Activated T-cell treated with anti-CD3 and anti-CD28 coated beads, Interleukin-2, amount 50 U/mL, for 4 hours (primary cell): ENCODE measurements around the gene CDCP1. TPM values are rescaled to one million over a fixed set of nuclear protein-coding genes. Genes with fewer than 3 reads are reported as not detected.

Experiments used
- ATAC-seq, 2 donors: fragments of 200-7000 bp; cut with Tn5 transposase; one replicate each; pipeline ENCODE4 v1.10.0; 2021
- DNase-seq: peaks from one replicate; pipeline ENCODE4 v3.0.0-alpha.2; 2020
- H3K27me3 Mint-ChIP-seq: one replicate; pipeline ENCODE4 v1.8.0; 2021; ENCODE audit warnings: low read depth, mixed read lengths
- H3K36me3 Mint-ChIP-seq: one replicate; pipeline ENCODE4 v1.8.0; 2022; ENCODE audit warnings: mixed read lengths; ENCODE audit not compliant: insufficient read depth
- H3K4me1 Mint-ChIP-seq: one replicate; pipeline ENCODE4 v1.8.0; 2021; ENCODE audit warnings: low read depth, mixed read lengths
- H3K4me3 Mint-ChIP-seq: one replicate; pipeline ENCODE4 v1.8.0; 2021; ENCODE audit warnings: mild to moderate bottlenecking, moderate library complexity, mixed read lengths
- H3K9me3 Mint-ChIP-seq: one replicate; pipeline ENCODE4 v1.8.0; 2021; ENCODE audit warnings: mixed read lengths
- total RNA-seq, 3 donors: library from RNA; stranded (reverse); gene quantifications; one replicate each; pipeline ENCODE4 v1.2.1, GENCODE V29; 2021

Gene CDCP1
- total RNA-seq, 3 donors from 2014 or later, result 0.63 to 2.3 (median 1.0) TPM

- Mint-ChIP-seq H3K4me1 (no peaks in the 10 kb centered on the region), H3K36me3 (no peaks in the 10 kb centered on the region), H3K27me3 (peaks cover 21% of the 10 kb centered on the region), H3K9me3 (no peaks in the 10 kb centered on the region), H3K4me3 (no peak overlapping the region)
- DNase-seq (no peak), ATAC-seq (no peak)
These were observed 8.5 kb downstream of the CDCP1 start for GRCh38 chr3:45137656-45138181.

- H3K4me3 Mint-ChIP-seq, result no peak overlapping the region
- peaks cover 2% of the 10 kb centered on the region for H3K4me1 Mint-ChIP-seq
- no peaks in the 10 kb centered on the region for H3K9me3 Mint-ChIP-seq
- no peak for ATAC-seq
- no peaks in the 10 kb centered on the region for H3K36me3 Mint-ChIP-seq
- H3K27me3 Mint-ChIP-seq, result peaks cover 13% of the 10 kb centered on the region
- no peak for DNase-seq
These were observed 10.2 kb downstream of the CDCP1 start for GRCh38 chr3:45135959-45136358.

- Mint-ChIP-seq H3K27me3 (peaks cover 7% of the 10 kb centered on the region), H3K4me3 (no peak overlapping the region), H3K4me1 (peaks cover 2% of the 10 kb centered on the region), H3K36me3 (no peaks in the 10 kb centered on the region), H3K9me3 (no peaks in the 10 kb centered on the region)
- DNase-seq (no peak), ATAC-seq (no peak)
These were observed 11.2 kb downstream of the CDCP1 start for GRCh38 chr3:45134758-45135521.

GRCh38 chr3:45132568-45133211 lies 13.5 kb downstream of the CDCP1 start:
- Mint-ChIP-seq H3K9me3 (no peaks in the 10 kb centered on the region), H3K4me1 (peaks cover 2% of the 10 kb centered on the region), H3K27me3 (peaks cover 8% of the 10 kb centered on the region), H3K36me3 (no peaks in the 10 kb centered on the region), H3K4me3 (no peak overlapping the region)
- DNase-seq (no peak), ATAC-seq (no peak)

GRCh38 chr3:45131201-45131600 lies 15.0 kb downstream of the CDCP1 start:
- Mint-ChIP-seq H3K4me1 (peaks cover 2% of the 10 kb centered on the region), H3K36me3 (no peaks in the 10 kb centered on the region), H3K9me3 (no peaks in the 10 kb centered on the region), H3K4me3 (no peak overlapping the region), H3K27me3 (peaks cover 9% of the 10 kb centered on the region)
- ATAC-seq, result no peak
- DNase-seq, result no peak

- H3K27me3 Mint-ChIP-seq, result peaks cover 11% of the 10 kb centered on the region
- no peak overlapping the region for H3K4me3 Mint-ChIP-seq
- H3K4me1 Mint-ChIP-seq, result peaks cover 5% of the 10 kb centered on the region
- H3K9me3 Mint-ChIP-seq, result no peaks in the 10 kb centered on the region
- no peaks in the 10 kb centered on the region for H3K36me3 Mint-ChIP-seq
- no peak for ATAC-seq
- DNase-seq, result no peak
These were observed 15.7 kb downstream of the CDCP1 start for GRCh38 chr3:45130476-45130875.

GRCh38 chr3:45128950-45129349 lies 17.2 kb downstream of the CDCP1 start:
- no peak overlapping the region for H3K4me3 Mint-ChIP-seq
- no peak for ATAC-seq
- H3K9me3 Mint-ChIP-seq, result no peaks in the 10 kb centered on the region
- H3K27me3 Mint-ChIP-seq, result peaks cover 15% of the 10 kb centered on the region
- peaks cover 5% of the 10 kb centered on the region for H3K4me1 Mint-ChIP-seq
- no peak for DNase-seq
- no peaks in the 10 kb centered on the region for H3K36me3 Mint-ChIP-seq

- H3K4me1 Mint-ChIP-seq, result peaks cover 5% of the 10 kb centered on the region
- DNase-seq (no peak), ATAC-seq (no peak)
- H3K27me3 Mint-ChIP-seq, result peaks cover 13% of the 10 kb centered on the region
- no peaks in the 10 kb centered on the region for H3K9me3 Mint-ChIP-seq
- no peaks in the 10 kb centered on the region for H3K36me3 Mint-ChIP-seq
- H3K4me3 Mint-ChIP-seq, result no peak overlapping the region
These were observed 18.9 kb downstream of the CDCP1 start for GRCh38 chr3:45127130-45127822.

GRCh38 chr3:45126730-45127129 lies 19.4 kb downstream of the CDCP1 start:
- Mint-ChIP-seq H3K36me3 (no peaks in the 10 kb centered on the region), H3K9me3 (no peaks in the 10 kb centered on the region), H3K4me1 (peaks cover 5% of the 10 kb centered on the region), H3K27me3 (peaks cover 13% of the 10 kb centered on the region), H3K4me3 (no peak overlapping the region)
- DNase-seq (no peak), ATAC-seq (no peak)

- no peaks in the 10 kb centered on the region for H3K9me3 Mint-ChIP-seq
- no peak for DNase-seq
- H3K4me1 Mint-ChIP-seq, result peaks cover 3% of the 10 kb centered on the region
- no peak for ATAC-seq
- no peaks in the 10 kb centered on the region for H3K36me3 Mint-ChIP-seq
- H3K27me3 Mint-ChIP-seq, result peaks cover 10% of the 10 kb centered on the region
- no peak overlapping the region for H3K4me3 Mint-ChIP-seq
These were observed 20.6 kb downstream of the CDCP1 start for GRCh38 chr3:45125550-45126026.

GRCh38 chr3:45124956-45125355 lies 21.2 kb downstream of the CDCP1 start:
- H3K9me3 Mint-ChIP-seq, result no peaks in the 10 kb centered on the region
- peaks cover 13% of the 10 kb centered on the region for H3K27me3 Mint-ChIP-seq
- H3K36me3 Mint-ChIP-seq, result no peaks in the 10 kb centered on the region
- ATAC-seq, result no peak
- no peak for DNase-seq
- H3K4me1 Mint-ChIP-seq, result peaks cover 3% of the 10 kb centered on the region
- H3K4me3 Mint-ChIP-seq, result no peak overlapping the region

- peaks cover 3% of the 10 kb centered on the region for H3K4me1 Mint-ChIP-seq
- no peaks in the 10 kb centered on the region for H3K9me3 Mint-ChIP-seq
- no peaks in the 10 kb centered on the region for H3K36me3 Mint-ChIP-seq
These were observed 21.8 kb downstream of the CDCP1 start for GRCh38 chr3:45124352-45124751.

GRCh38 chr3:45123581-45124269 lies 22.5 kb downstream of the CDCP1 start:
- no peak for DNase-seq
- Mint-ChIP-seq H3K27me3 (peaks cover 13% of the 10 kb centered on the region), H3K9me3 (no peaks in the 10 kb centered on the region), H3K4me1 (peaks cover 6% of the 10 kb centered on the region), H3K4me3 (no peak overlapping the region), H3K36me3 (no peaks in the 10 kb centered on the region)
- ATAC-seq, result no peak

More at GRCh38 chr3:45124352-45124751, 21.8 kb downstream of the CDCP1 start:
- ATAC-seq, result no peak
- Mint-ChIP-seq H3K4me3 (no peak overlapping the region), H3K27me3 (peaks cover 13% of the 10 kb centered on the region)
- DNase-seq, result no peak

GRCh38 chr3:45123030-45123429 lies 23.1 kb downstream of the CDCP1 start:
- H3K4me3 Mint-ChIP-seq, result no peak overlapping the region
- ATAC-seq, result no peak
- peaks cover 13% of the 10 kb centered on the region for H3K27me3 Mint-ChIP-seq
- no peaks in the 10 kb centered on the region for H3K9me3 Mint-ChIP-seq
- no peaks in the 10 kb centered on the region for H3K36me3 Mint-ChIP-seq
- H3K4me1 Mint-ChIP-seq, result peaks cover 13% of the 10 kb centered on the region
- no peak for DNase-seq
